Activated CD4-positive, alpha-beta T cell treated with anti-CD3 and anti-CD28 coated beads for 4 hours (primary cell): Measurements from ENCODE around the gene ANKS1A.

ENCODE experiments used
- DNase-seq, 2 donors: peaks; one replicate each; pipeline ENCODE4 v3.0.0-alpha.2; 2020

ANKS1A gene

GRCh38 chr6:35076997-35077712 is 188.1 kb downstream of the ANKS1A start:
- no peak for DNase-seq

DNA sequence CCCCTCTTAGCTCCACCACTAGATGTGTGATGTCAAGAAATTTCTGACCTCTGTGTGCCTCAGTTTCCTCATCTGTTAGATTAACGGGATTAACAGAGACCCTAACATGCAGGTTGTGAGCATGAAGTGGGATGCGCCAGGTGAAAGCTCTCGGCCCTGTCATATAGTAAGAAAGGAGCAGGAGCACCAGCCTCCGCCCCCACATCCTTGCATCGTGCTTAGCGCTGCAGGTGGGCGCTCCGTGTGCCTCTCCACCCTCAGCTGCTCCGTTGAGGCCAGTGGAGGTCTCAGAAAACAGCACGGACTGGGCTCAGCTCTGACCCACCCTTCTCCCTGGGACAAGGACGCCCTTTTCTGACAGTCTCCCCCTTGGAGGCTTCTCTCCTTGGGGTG is 188.7 kb downstream of the ANKS1A start:
- DNase-seq: no peak

GRCh38 chr6:35078226-35078850 is 189.3 kb downstream of the ANKS1A start:
- DNase-seq: no peak

- DNase-seq: no peak
Measured at GRCh38 chr6:35078896-35079295, 189.8 kb downstream of the ANKS1A start.

DNA sequence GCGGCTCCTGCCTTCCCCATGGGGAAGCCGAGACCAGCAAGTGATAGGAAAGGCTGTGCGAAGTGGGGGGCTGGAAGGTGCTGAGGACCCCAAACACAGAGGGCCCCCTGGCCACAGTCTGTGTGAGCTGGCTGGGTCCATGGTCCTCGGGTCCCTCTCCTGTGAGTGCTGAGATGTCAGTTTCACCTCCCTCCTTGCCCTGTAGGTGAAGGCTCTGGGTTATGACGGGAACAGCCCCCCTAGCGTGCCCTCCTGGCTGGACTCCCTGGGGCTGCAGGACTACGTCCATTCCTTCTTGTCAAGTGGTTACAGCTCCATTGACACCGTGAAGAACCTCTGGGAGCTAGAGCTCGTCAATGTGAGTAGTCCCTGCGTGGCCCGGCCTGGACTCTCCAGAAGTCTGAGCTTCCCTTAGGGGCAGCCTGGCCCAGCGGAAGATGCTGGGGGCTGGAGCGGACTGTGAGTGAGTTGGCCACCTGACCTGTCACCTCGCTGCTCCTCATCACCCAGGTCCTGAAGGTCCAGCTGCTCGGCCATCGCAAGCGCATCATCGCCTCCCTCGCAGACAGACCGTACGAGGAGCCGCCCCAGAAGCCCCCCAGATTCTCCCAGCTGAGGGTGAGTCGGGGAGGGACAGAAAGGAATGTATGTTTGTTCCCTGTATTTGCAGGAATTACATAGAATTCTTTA is 190.4 kb downstream of the ANKS1A start:
- DNase-seq: no peak

- DNase-seq: no peak
Measured at GRCh38 chr6:35080016-35080680, 191.1 kb downstream of the ANKS1A start.

DNA sequence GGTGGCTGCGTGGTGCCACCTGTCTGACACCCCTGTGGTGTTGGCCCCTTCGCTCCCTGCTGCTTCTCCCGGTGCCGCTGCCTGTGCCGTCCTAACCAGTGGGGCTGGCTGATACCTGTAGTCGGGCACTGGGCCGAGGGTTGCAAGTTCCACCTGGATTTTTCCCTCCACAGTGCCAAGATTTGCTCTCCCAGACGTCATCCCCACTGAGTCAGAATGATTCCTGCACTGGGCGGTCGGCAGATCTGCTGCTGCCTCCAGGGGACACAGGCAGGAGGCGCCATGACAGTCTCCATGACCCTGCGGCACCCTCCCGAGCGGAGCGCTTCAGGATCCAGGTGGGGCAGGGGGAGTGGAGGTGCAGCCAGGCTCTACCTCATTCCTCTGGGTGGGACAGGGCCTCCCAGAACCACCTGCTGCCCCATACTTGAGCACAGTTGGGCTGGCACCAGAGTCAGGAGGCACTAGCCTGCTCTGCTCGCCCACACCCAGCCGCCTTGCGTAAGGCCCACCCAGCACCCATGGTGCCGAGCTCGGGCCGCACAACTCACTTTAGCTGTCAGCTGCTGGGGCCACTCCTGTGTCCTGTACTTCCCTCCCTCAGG is 191.9 kb downstream of the ANKS1A start:
- no peak for DNase-seq

GRCh38 chr6:35081426-35081851 is 192.4 kb downstream of the ANKS1A start:
- no peak for DNase-seq

DNA sequence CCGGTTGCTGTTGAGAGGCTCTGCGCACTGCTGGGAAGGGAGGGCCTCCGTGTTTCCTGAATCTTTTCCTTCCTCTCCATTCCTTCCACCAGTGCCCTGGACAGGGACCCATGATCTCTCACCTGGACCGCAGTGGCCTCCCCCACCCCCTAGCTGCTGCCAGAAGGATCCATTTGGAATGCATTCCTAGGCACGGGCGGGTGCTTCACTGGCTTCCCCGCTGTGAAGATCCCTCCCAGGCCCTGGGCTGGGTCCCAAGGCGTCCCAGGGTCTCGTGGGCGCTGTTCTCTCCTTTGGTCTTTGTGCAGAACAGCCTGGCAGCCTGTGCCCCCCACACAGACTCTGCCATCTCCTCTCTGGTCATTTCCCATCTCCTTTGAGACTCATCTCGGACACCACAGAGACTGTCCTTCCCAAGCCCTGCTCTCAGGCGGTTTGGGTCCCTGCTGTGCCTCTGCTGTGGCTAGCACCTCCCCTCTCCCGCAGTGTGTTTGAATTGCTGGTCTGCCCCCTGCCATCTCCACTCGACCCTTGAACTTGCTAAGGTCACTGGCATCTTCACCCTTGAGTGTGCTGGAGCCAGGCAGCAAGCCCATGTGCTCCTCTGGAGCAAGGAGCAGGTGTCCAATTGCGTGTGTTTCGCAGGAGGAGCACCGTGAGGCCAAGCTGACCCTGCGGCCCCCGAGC is 193.1 kb downstream of the ANKS1A start:
- no peak for DNase-seq

GRCh38 chr6:35082733-35083403 is 193.8 kb downstream of the ANKS1A start:
- DNase-seq: no peak

DNA sequence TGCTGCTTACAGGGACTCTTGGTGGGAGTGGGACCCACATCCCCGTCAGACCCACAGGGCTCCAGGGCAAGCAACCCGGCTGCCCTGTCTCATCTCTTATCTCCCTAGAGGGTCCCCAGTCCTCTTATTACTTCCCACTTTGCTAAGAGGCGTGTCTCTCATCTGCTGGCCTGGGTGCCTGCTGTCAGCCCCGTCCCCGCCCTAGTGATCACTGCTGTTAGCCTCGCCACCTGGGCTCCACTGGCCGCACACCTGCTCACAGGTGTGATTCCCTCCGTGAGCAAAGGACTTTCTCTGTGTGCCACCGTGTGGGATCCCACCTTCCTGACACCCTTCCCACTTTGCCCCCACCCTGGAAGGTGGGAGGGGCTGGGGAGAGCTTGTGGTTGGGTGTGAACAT is 194.5 kb downstream of the ANKS1A start:
- DNase-seq: no peak

- no peak for DNase-seq
Measured at GRCh38 chr6:35084041-35084491, 195.0 kb downstream of the ANKS1A start.

DNA sequence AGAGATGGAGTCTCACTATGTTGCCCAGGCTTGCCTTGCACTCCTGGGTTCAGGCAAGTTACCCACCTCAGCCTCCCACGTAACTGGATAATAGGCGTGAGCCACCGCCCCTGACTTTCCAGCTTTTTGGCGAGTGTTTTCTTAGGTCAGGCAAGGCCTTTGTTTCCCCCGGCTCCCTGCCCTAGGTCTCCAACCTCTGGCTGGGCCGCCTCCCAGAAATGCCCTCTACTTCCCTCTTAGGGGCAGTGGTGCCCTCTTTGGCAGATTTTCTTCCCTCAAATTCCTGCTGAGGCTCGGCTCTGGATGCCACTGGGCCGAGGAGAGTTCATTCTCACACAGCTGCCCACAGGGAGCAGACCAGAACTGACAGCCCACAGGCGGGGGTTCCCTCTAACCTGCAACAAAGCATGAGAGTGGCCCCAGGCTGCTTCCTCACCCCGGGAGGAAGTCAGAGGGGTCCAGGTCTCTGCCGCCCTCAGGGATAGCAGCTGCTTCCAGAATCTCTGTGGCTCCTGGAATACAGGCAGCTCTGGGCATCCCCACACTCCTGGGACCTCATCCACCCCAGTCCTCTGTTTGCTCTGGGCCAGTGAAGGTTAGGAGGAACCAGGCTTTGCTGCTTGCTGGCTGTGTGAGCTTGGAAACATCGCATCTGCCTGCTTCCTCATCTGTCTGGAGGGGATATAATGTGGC is 195.6 kb downstream of the ANKS1A start:
- no peak for DNase-seq

DNA sequence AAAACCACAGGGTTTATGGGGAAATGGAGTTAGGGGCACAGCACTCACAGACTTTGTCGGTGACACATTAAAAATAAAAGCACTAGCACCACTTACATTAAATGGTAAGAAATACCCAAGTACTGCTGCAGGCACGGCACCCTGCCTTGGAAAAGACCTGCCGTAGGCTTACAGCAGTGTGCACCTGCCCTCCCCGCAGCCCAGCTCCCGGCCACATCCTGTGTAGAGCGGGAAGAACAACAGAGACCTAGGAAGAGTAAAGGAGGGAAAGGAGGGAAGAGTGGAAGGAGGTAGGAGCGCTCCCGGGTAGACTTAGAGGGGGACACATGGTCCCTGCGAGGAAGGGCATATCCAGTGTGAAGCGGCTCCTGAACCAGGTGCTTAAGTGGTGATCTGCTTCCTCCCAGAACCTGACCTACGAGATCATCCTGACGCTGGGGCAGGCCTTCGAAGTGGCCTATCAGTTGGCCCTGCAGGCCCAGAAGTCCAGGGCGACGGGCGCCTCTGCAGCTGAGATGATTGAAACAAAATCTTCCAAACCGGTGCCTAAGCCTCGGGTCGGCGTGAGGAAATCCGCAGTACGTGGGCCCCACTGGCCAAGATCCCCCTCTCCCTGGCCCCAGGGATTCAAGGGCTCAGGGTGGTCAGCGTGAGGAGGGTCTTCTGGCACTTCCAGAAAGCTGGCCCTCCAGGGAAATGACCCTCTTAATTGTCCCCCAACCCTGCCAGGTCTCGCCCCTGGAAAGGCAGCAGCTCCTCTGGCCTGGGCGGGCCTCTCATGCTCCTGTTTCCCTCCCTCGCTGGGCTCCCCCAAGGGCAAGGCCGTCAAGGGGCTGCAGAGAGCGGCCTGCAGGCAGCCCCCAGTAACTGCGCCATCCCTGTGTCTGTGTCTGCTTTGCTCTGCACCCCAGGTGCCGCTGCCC is 196.6 kb downstream of the ANKS1A start:
- no peak for DNase-seq

DNA sequence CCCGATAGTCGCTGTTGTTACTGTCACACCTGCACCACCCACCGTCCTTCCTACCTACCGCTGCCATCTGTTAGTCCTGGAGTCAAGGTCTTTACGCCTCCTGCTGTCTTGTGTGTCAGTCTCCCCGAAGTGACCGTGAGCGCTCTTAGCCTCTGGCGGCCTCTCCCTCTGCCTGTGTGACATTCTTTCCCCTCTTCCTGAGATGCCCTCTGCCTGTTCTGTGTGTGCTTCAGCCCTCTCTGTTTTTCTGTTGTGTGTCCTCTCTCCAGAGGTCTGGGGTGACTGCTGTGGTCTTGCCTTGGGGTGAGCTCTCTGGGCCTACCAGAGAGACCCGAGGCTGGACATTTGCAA is 197.2 kb downstream of the ANKS1A start:
- DNase-seq: no peak

DNA sequence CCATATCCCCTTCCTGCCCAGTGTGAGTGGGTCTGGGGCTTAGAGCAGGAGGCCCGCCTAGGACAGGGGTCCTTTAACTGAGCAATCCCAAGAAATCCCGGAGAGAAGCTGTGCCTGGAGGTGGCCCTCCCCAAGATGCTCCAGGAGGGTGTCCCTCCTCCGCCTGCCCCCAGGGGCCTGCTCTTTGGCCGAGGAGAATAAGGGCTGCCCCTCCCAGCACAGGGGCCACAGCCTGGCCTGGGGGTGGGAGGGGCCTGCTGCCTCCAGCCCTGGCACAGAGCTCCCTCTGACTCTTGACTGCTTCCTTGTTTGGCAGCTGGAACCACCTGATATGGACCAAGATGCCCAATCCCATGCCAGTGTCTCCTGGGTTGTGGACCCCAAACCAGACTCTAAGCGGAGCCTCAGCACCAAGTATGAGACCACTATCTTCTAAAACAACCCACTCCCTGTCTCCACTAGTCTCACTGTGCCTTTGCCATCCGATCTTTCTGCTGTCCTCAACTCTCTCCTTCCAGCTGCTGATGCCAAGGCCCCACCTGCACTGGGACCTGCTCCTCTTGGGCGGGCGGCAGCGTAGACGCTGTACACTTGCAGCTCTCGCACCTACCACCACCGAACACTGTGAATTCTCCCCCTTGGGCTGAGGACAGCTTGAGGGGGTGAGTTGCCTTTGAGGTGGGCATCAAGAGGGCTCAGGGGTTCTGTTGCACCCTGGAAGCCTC is 197.7 kb downstream of the ANKS1A start:
- no peak for DNase-seq

- DNase-seq: no peak
Measured at GRCh38 chr6:35087361-35088280, 198.6 kb downstream of the ANKS1A start.
